Thyroid gland (tissue), 4 donors: ENCODE results near the gene TFAP2D. TPM values are rescaled to one million over a fixed set of nuclear protein-coding genes. Genes with fewer than 3 reads are reported as not detected.

Experiments used
- DNase-seq, 2 donors: peaks; one replicate each; pipeline ENCODE4 v3.0.0-alpha.2; 2019
- H3K27ac ChIP-seq, 3 donors: fragments of 200-600 bp; sonication (generic); 1 replicate in 2 of 3; 2 replicates in 1 of 3; pipeline ENCODE4 v1.5.1; 2016 to 2019; ENCODE audit warnings: mild to moderate bottlenecking in 1 of 3, moderate library complexity in 1 of 3
- H3K27me3 ChIP-seq: fragments of 200-600 bp; sonication (generic); one replicate; pipeline ENCODE4 v1.5.1; 2019
- H3K36me3 ChIP-seq, 2 donors: fragments of 200-600 bp; sonication (generic); one replicate each; pipeline ENCODE4 v1.5.1; 2016 to 2019
- H3K4me1 ChIP-seq, 2 donors: fragments of 200-600 bp; sonication (generic); one replicate each; pipeline ENCODE4 v1.5.1; 2017 to 2019
- H3K4me3 ChIP-seq, 3 donors: fragments of 200-600 bp; sonication (generic); replicated peaks in 1 of 3; 1 replicate in 2 of 3; 2 replicates in 1 of 3; pipeline ENCODE4 v1.5.1; 2016; ENCODE audit warnings: mild to moderate bottlenecking in 1 of 3
- H3K9me3 ChIP-seq: fragments of 200-600 bp; sonication (generic); one replicate; pipeline ENCODE4 v1.5.1; 2017
- POLR2A ChIP-seq, 2 donors: fragments of 450-650 bp; IDR thresholded peaks; one replicate each; pipeline ENCODE4 v1.6.1; 2017; ENCODE audit warnings: antibody characterized with exemption in 2 of 2, mild to moderate bottlenecking in 2 of 2, moderate library complexity in 1 of 2
- WGBS, 2 donors: methylation state at CpG; one replicate each; pipeline ENCODE4 v1.1.5; 2017; 5-methylcytosine and 5-hydroxymethylcytosine counted together
- intact Hi-C: fragments of 100-400 bp; cut with DNase I; formaldehyde crosslinking; loops from one replicate; pipeline ENCODE4 v1.15.1; 2023
- total RNA-seq, 4 donors: library from RNA; depleted of rRNA; stranded (reverse); fragments of >200 nt; gene quantifications; one replicate each; pipeline ENCODE4 v1.2.3, GENCODE V29; 2016
- TF ChIP-seq, protein P1 (sequence below), 6 experiments: fragments of 200-600 bp in 3 of 6; fragments of 450-650 bp in 3 of 6; sonication (generic) in 3 of 6; IDR thresholded peaks; one replicate each; pipeline ENCODE4 v1.5.1; 2016 to 2019; ENCODE audit warnings: antibody characterized with exemption in 6 of 6, mild to moderate bottlenecking in 2 of 6, inconsistent platforms in 1 of 6, moderate library complexity in 1 of 6

TFAP2D gene
- total RNA-seq, 4 donors from 2014 or later, result not detected

DNA sequence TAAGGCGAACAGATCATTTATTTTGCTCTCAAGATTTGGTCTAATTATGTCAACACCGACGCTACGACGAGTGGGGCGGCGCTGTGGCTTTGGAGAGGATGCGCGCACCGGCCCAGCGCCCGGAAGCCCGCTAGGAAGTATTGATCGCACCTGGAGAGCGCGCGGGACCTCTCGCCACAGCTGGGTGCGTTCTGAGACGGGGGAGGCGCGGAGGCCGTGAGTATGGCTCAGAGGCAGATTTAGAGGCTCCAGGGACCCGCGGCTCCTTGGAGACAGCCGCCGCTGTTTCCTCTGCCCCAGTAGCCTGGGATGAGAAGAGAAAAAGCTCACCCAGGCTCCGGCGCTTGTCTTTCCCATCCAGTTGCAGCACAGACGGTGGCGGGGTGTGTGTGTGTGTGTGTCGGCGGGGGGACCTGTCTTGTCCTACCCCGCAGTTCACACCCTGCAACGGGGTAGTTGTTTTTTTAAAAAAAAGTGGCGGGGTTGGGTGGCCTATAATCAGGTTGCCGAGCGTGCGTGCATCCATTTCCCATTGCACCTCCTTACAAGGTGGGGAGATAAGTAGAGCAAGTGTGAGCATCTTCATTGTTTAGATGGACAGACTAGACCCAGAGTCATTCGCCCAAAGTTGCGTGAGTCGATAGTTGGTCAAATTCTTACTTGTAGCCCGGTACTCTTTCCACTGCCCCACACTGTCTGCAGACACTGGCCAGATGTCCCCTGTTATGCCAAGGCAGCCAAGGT is 11.2 kb downstream of the TFAP2D start:
- no peak overlapping the region for H3K4me3 ChIP-seq
- no peaks in the 10 kb centered on the region for H3K4me1 ChIP-seq
- no peak overlapping the region for H3K27ac ChIP-seq
- DNase-seq, result no peak
- H3K9me3 ChIP-seq, result no peaks in the 10 kb centered on the region
- H3K27me3 ChIP-seq, result no peaks in the 10 kb centered on the region
- 3% methylated on average over 43 of the region's 43 CpGs for WGBS, 2 donors
- TF ChIP-seq, protein P1, sequence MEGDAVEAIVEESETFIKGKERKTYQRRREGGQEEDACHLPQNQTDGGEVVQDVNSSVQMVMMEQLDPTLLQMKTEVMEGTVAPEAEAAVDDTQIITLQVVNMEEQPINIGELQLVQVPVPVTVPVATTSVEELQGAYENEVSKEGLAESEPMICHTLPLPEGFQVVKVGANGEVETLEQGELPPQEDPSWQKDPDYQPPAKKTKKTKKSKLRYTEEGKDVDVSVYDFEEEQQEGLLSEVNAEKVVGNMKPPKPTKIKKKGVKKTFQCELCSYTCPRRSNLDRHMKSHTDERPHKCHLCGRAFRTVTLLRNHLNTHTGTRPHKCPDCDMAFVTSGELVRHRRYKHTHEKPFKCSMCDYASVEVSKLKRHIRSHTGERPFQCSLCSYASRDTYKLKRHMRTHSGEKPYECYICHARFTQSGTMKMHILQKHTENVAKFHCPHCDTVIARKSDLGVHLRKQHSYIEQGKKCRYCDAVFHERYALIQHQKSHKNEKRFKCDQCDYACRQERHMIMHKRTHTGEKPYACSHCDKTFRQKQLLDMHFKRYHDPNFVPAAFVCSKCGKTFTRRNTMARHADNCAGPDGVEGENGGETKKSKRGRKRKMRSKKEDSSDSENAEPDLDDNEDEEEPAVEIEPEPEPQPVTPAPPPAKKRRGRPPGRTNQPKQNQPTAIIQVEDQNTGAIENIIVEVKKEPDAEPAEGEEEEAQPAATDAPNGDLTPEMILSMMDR (IDR thresholded peaks at IDR 0.05), result no peak
- no peak for TF ChIP-seq POLR2A (IDR thresholded peaks at IDR 0.05)
- intact Hi-C loops, result no loop called here
- H3K36me3 ChIP-seq, result no peaks in the 10 kb centered on the region

DNA sequence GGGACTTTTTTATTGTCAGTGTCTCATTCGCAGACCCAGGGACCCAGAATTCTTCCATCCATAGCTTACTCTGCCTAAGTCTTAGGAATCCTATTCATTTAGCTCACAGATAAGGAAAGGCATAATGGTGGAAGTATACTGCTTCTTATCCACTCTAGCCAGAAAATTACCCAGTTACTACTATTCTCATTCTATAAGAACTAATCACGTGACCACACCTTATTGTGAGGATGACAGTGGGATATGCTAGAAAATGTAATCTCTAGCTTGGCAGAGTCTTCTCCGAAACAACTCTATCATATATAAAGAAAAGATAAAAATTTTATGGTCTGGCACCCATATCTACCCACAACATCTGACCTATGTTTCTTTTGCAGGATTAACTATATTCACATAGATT is 21.2 kb downstream of the TFAP2D start:
- no peaks in the 10 kb centered on the region for H3K36me3 ChIP-seq
- H3K27ac ChIP-seq, result no peak overlapping the region
- no peak for DNase-seq
- H3K4me3 ChIP-seq, result no peak overlapping the region
- intact Hi-C loops, result no loop called here
- no peaks in the 10 kb centered on the region for H3K9me3 ChIP-seq
- WGBS, 2 donors, result 56 to 58% methylated on average over 3 of the region's 3 CpGs
- H3K27me3 ChIP-seq, result no peaks in the 10 kb centered on the region
- TF ChIP-seq, protein P1 (IDR thresholded peaks at IDR 0.05), result no peak
- TF ChIP-seq POLR2A (IDR thresholded peaks at IDR 0.05), result no peak
- no peaks in the 10 kb centered on the region for H3K4me1 ChIP-seq

DNA sequence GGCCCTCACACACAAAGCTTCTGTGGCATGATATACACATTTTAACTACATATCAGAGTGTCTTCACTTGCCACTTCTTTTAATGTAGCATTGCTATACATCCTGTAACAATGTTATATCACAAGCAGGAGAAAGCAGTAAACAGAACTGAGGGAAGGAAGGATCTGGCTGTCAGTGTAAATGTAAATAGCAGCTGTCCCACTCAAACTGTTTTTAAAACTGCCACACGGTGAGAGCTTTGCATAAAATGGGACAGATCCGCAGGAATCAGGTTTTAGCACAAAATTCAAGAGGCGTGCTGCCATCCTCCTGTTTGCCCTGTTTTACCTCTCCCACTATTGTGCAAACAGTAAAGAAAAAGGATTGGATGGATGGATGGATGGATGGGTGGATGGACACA is 28.8 kb downstream of the TFAP2D start:
- H3K36me3 ChIP-seq, result no peaks in the 10 kb centered on the region
- H3K27me3 ChIP-seq, result no peaks in the 10 kb centered on the region
- no peak for DNase-seq
- WGBS, 2 donors, result 29 to 37% methylated on average over 3 of the region's 3 CpGs
- H3K4me1 ChIP-seq, result no peaks in the 10 kb centered on the region
- TF ChIP-seq POLR2A (IDR thresholded peaks at IDR 0.05), result no peak
- TF ChIP-seq, protein P1 (IDR thresholded peaks at IDR 0.05), result no peak
- no peak overlapping the region for H3K4me3 ChIP-seq
- no peaks in the 10 kb centered on the region for H3K9me3 ChIP-seq
- H3K27ac ChIP-seq, result no peak overlapping the region
- intact Hi-C loops, result no loop called here

DNA sequence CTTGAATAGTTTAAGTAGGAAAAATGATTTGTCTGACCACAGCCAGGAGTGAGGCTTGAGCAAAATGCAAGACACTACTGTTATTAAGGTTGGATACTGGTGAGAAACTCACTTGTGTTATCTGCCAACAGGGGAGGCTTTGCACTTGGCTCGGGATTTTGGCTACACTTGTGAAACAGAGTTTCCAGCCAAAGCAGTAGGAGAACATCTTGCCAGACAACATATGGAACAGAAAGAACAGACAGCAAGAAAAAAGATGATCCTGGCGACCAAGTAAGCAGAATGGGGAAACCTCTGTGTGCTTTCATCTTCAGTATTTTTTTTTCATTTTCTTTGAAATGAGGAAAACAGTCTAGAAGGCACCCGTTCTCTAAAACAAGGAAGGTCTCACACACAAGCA is 31.6 kb downstream of the TFAP2D start:
- 63 to 75% methylated on average over 3 of the region's 3 CpGs for WGBS, 2 donors
- no peak overlapping the region for H3K27ac ChIP-seq
- H3K4me3 ChIP-seq, result no peak overlapping the region
- intact Hi-C loops, result no loop called here
- no peaks in the 10 kb centered on the region for H3K36me3 ChIP-seq
- no peak for TF ChIP-seq POLR2A (IDR thresholded peaks at IDR 0.05)
- TF ChIP-seq, protein P1 (IDR thresholded peaks at IDR 0.05), result no peak
- no peaks in the 10 kb centered on the region for H3K27me3 ChIP-seq
- H3K9me3 ChIP-seq, result no peaks in the 10 kb centered on the region
- DNase-seq, result no peak
- no peaks in the 10 kb centered on the region for H3K4me1 ChIP-seq

DNA sequence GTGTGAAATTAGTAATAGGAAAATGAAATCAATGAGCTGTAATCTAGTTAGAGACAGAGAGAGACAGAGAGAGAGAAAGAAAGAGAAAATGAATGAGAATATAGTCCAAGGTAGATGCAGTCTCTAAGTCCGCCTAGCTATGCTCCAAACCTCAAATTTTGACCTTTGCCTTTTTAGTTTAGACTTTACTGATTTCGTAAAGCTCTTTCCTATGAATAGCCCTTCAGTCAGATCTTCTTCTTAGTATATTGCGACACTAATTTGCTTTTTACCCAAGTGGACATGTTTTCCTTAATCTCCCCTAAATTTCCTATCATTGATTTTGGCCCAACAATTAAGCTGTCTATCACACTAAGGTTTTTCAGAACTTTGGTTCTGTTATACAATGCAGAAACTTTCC is 49.5 kb downstream of the TFAP2D start:
- no peak for DNase-seq
- Histone ChIP-seq H3K9me3 (no peaks in the 10 kb centered on the region), H3K27ac (no peak overlapping the region), H3K27me3 (no peaks in the 10 kb centered on the region), H3K4me3 (no peak overlapping the region), H3K4me1 (no peaks in the 10 kb centered on the region), H3K36me3 (no peaks in the 10 kb centered on the region)
- TF ChIP-seq, protein P1 (IDR thresholded peaks at IDR 0.05), result no peak
- TF ChIP-seq POLR2A (IDR thresholded peaks at IDR 0.05), result no peak
- WGBS, 2 donors, result 81 to 84% methylated on average over 3 of the region's 3 CpGs
- intact Hi-C loops, result no loop called here
